ENCODE data around the gene LYRM4. TPM values are rescaled to one million over a fixed set of nuclear protein-coding genes. Genes with fewer than 3 reads are reported as not detected.

Gene LYRM4
- total RNA-seq, 4 donors from 2014 or later: 9.2 to 28.2 (median 14.2) TPM

DNA sequence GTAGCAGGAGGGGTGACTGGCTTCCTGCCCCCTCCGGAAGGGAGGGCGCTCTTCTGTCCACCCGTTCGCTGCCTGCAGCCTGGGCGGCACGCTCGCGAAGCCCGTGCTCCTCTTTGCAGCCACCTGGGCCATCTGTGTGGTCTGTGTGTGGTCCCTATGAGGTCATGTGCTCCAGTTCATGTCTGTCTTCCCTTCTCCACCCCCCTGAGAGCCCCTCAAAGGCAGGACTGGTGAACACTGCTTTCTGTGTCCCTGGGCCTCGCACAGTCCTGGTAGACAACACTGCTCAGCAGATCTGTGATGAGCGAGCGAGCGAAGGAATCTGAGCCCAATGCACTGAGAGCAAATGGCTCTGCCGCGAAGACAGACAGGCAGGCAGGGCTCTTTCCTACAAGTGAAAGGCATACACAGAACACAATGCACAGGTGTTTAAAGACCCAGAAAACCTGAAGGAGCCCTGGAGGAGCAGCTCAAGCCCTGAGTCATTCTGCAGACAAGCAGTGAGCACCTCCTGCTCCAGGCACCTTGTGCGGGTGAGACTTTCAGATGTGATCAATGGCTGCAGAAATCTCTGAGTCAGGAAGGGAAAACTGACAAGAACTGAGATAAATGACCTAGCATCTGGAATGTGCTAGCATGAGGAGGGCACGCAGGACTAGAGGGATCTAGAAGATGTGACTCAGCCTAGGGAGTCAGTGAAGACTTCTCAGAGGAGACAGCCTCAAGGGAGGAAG is 148.5 kb downstream of the LYRM4 start:
- Histone ChIP-seq H3K27ac (peak overlapping the region in 3 of 4 donors; percentile 14 to 44 (median 44)), H3K4me3 (no peak overlapping the region), H3K9me3 (no peaks in the 10 kb centered on the region), H3K4me1 (peaks cover 0 to 35% (median 10%) of the 10 kb centered on the region in 3 donors), H3K27me3 (no peaks in the 10 kb centered on the region), H3K36me3 (no peaks in the 10 kb centered on the region)
- intact Hi-C loops (cut with DNase I): no loop called here
- 67 to 91% methylated on average over 3 to 6 of the region's 17 CpGs for WGBS, 2 donors
- TF ChIP-seq CTCF (IDR thresholded peaks at IDR 0.05) (no peak), POLR2A (IDR thresholded peaks at IDR 0.05) (no peak)
- DNase-seq: no peak

DNA sequence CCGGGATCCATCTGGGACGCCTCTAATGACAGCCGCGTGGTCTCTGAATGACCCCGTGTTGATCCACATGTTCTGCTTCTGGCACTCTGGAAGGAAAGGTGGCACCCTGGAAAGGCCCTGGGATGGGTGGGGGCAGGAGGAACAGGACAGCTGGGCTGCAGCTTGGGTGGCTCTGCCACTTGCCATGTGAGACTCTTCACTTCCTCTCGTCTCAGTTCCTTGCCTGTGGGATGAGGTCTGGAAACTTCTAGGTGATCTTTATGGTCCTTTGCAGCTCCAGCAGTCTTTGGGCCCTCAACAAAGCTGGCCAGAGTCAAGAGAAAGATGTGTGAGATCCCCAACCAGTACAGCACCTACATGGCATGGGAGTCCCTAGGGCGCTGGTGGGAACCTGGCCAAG is 149.1 kb downstream of the LYRM4 start:
- Histone ChIP-seq H3K4me3 (no peak overlapping the region), H3K36me3 (no peaks in the 10 kb centered on the region), H3K27ac (no peak overlapping the region), H3K4me1 (peaks cover 0 to 36% (median 14%) of the 10 kb centered on the region in 3 donors), H3K27me3 (no peaks in the 10 kb centered on the region), H3K9me3 (no peaks in the 10 kb centered on the region)
- no peak for TF ChIP-seq POLR2A (IDR thresholded peaks at IDR 0.05)
- no peak for TF ChIP-seq CTCF (IDR thresholded peaks at IDR 0.05)
- DNase-seq: no peak
- intact Hi-C loops (cut with DNase I): no loop called here
- 81% methylated on average over 6 of the region's 7 CpGs; no CpG with 5 or more reads in 1 of the 2 donors for WGBS, 2 donors

GRCh38 chr6:5110246-5110645 is 150.5 kb downstream of the LYRM4 start:
- Histone ChIP-seq H3K9me3 (no peaks in the 10 kb centered on the region), H3K27me3 (no peaks in the 10 kb centered on the region), H3K36me3 (no peaks in the 10 kb centered on the region), H3K27ac (no peak overlapping the region), H3K4me3 (no peak overlapping the region), H3K4me1 (peaks cover 0 to 31% (median 14%) of the 10 kb centered on the region in 3 donors)
- TF ChIP-seq POLR2A (IDR thresholded peaks at IDR 0.05) (no peak), CTCF (IDR thresholded peaks at IDR 0.05) (no peak)
- intact Hi-C loops (cut with DNase I): no loop called here
- 86 to 88% methylated on average over 15 to 16 of the region's 16 CpGs for WGBS, 2 donors
- no peak for DNase-seq

DNA sequence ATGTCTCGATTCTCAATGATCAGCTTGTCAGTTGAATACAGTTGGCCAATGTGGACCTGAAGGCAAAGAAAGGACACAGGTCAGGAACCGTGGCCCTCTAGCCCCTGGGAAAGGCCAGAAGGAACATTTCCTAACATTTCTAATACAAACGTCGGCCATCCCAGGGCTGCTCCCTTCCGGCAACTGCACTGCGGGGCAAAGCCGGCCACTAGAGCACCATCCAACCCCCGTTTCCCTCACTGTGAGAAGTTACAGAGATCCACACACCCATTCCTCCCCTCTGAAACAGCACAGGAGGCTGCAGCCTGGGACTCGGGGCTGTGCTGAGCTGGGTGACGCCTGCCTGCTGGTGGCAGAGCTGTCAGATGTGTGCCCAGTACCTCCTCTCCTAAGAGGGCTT is 151.3 kb downstream of the LYRM4 start:
- no peak overlapping the region for H3K27ac ChIP-seq
- H3K4me1 ChIP-seq: peaks cover 0 to 31% (median 14%) of the 10 kb centered on the region in 3 donors
- DNase-seq: no peak
- H3K9me3 ChIP-seq: no peaks in the 10 kb centered on the region
- H3K36me3 ChIP-seq: no peaks in the 10 kb centered on the region
- H3K4me3 ChIP-seq: no peak overlapping the region
- intact Hi-C loops (cut with DNase I): no loop called here
- TF ChIP-seq CTCF (IDR thresholded peaks at IDR 0.05) (no peak), POLR2A (IDR thresholded peaks at IDR 0.05) (no peak)
- 90 to 95% methylated on average over 4 to 7 of the region's 10 CpGs for WGBS, 2 donors
- no peaks in the 10 kb centered on the region for H3K27me3 ChIP-seq

DNA sequence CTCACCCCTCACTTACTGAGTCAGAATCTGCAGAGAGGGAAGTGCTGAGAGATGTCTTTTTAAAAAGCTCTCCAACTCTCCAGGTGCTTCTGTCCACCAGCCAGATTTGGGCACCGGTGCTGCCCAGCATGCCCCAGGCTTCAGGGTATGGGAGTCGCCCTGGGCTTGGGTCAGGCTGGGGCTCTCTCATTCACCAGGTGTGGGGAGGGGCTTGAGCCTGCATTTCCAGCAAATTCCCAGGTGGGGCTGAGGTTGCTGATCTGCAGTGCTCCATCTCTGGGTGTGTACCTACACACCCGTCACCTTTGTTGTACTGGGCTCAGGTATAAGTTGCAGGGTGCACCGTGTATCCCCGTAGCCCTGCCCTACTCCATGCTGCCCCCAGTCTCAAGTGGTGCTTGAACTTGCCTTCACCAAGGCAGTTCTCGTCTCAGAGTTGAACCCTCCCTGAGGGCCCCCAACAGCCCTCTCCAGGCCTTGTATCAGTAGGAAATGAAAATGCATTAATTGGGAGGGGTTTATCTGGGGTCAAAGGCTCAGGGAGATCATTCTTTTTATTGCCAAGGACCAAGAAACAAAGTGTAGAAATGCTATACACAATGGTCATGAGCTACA is 152.1 kb downstream of the LYRM4 start:
- Histone ChIP-seq H3K4me1 (peaks cover 0 to 31% (median 14%) of the 10 kb centered on the region in 3 donors), H3K36me3 (no peaks in the 10 kb centered on the region), H3K27me3 (no peaks in the 10 kb centered on the region), H3K4me3 (no peak overlapping the region), H3K9me3 (no peaks in the 10 kb centered on the region), H3K27ac (no peak overlapping the region)
- WGBS, 2 donors: 63% methylated on average over 2 of the region's 6 CpGs; no CpG with 5 or more reads in 1 of the 2 donors
- TF ChIP-seq CTCF (IDR thresholded peaks at IDR 0.05) (no peak), POLR2A (IDR thresholded peaks at IDR 0.05) (no peak)
- DNase-seq: no peak
- intact Hi-C loops (cut with DNase I): no loop called here

Data from esophagus squamous epithelium (tissue), 5 donors.